GM18507 (cell line): ENCODE data around the gene GLRA1.

Experiments used
- DNase-seq: peaks from one replicate; pipeline ENCODE4 v3.0.0; 2011; ENCODE audit warnings: low read depth; ENCODE audit not compliant: insufficient read length; ENCODE audit errors: extremely low spot score
- FAIRE-seq: peaks from 2 replicates; lab custom pipeline; 2011; peaks lifted over from hg19 to GRCh38; lab: Jason Lieb, UNC

The GLRA1 gene

GRCh38 chr5:151924564-151925301, at the start of gene GLRA1:
GLRA1 (minus strand) TSS chr5:151924851; CDS start chr5:151924549, 302 bp downstream.
- FAIRE-seq (peak; percentile 5), DNase-seq (peak; percentile 15)

- DNase-seq, result no peak
- no peak for FAIRE-seq
Observed at GRCh38 chr5:151970885-151971284, 46.2 kb upstream of the GLRA1 start.

- no peak for FAIRE-seq
- no peak for DNase-seq
Observed at GRCh38 chr5:151967865-151968264, 43.2 kb upstream of the GLRA1 start.

- FAIRE-seq (no peak), DNase-seq (no peak)
Observed at GRCh38 chr5:151966046-151966445, 41.4 kb upstream of the GLRA1 start.

- FAIRE-seq, result no peak
- no peak for DNase-seq
Observed at GRCh38 chr5:151964471-151964870, 39.8 kb upstream of the GLRA1 start.

GRCh38 chr5:151961557-151961956, 36.9 kb upstream of the GLRA1 start:
- FAIRE-seq (no peak), DNase-seq (no peak)

- DNase-seq (no peak), FAIRE-seq (no peak)
Observed at GRCh38 chr5:151958111-151958510, 33.5 kb upstream of the GLRA1 start.

- DNase-seq (no peak), FAIRE-seq (no peak)
Observed at GRCh38 chr5:151956725-151957124, 32.1 kb upstream of the GLRA1 start.

- DNase-seq (no peak), FAIRE-seq (no peak)
Observed at GRCh38 chr5:151954255-151954654, 29.6 kb upstream of the GLRA1 start.

- FAIRE-seq, result no peak
- DNase-seq, result no peak
Observed at GRCh38 chr5:151953833-151954232, 29.2 kb upstream of the GLRA1 start.

GRCh38 chr5:151952238-151952637, 27.6 kb upstream of the GLRA1 start:
- DNase-seq (no peak), FAIRE-seq (no peak)

GRCh38 chr5:151950706-151951105, 26.1 kb upstream of the GLRA1 start:
- FAIRE-seq, result no peak
- DNase-seq, result no peak

GRCh38 chr5:151949701-151950308, 25.2 kb upstream of the GLRA1 start:
- DNase-seq, result no peak
- no peak for FAIRE-seq

- DNase-seq (no peak), FAIRE-seq (no peak)
Observed at GRCh38 chr5:151949113-151949512, 24.5 kb upstream of the GLRA1 start.

GRCh38 chr5:151947931-151948608, 23.4 kb upstream of the GLRA1 start:
- DNase-seq (no peak), FAIRE-seq (no peak)

GRCh38 chr5:151937851-151938250, 13.2 kb upstream of the GLRA1 start:
- no peak for DNase-seq
- no peak for FAIRE-seq

- no peak for FAIRE-seq
Observed at GRCh38 chr5:151935135-151935695, 10.6 kb upstream of the GLRA1 start.

GRCh38 chr5:151931260-151931659, 6.6 kb upstream of the GLRA1 start:
- no peak for DNase-seq
- FAIRE-seq, result no peak

More at GRCh38 chr5:151935135-151935695, 10.6 kb upstream of the GLRA1 start:
- no peak for DNase-seq

GRCh38 chr5:151926188-151926587, 1.5 kb upstream of the GLRA1 start:
- DNase-seq (no peak), FAIRE-seq (no peak)

- no peak for FAIRE-seq
- DNase-seq, result no peak
Observed at GRCh38 chr5:151925340-151925739, 689 bp upstream of the GLRA1 start.
